Activated CD4-positive, alpha-beta T cell treated with anti-CD3 and anti-CD28 coated beads for 48 hours (primary cell): ENCODE data around the gene CREBL2.
"Not testable (repeated sequence)": the region's sequence is repeated elsewhere in the genome, so short reads cannot be mapped to it uniquely, and the experiment has no call there.

ENCODE experiments used
- DNase-seq: peaks from one replicate; pipeline ENCODE4 v3.0.0-alpha.2; 2020

The CREBL2 gene

GRCh38 chr12:12599750-12600643 is 11.7 kb upstream of the CREBL2 start:
- no peak for DNase-seq

- DNase-seq, result no peak
Observed at GRCh38 chr12:12600659-12601058, 11.0 kb upstream of the CREBL2 start.

GRCh38 chr12:12604740-12605139 is 6.9 kb upstream of the CREBL2 start:
- no peak for DNase-seq

GRCh38 chr12:12606781-12607589 is 4.7 kb upstream of the CREBL2 start:
- DNase-seq, result no peak

GRCh38 chr12:12608557-12608957 is 3.1 kb upstream of the CREBL2 start:
- peak; percentile 21 for DNase-seq

GRCh38 chr12:12609692-12610091 is 2.0 kb upstream of the CREBL2 start:
- no peak for DNase-seq

- DNase-seq, result no peak
Observed at GRCh38 chr12:12610711-12611110, 965 bp upstream of the CREBL2 start.

GRCh38 chr12:12612358-12612757 is 682 bp downstream of the CREBL2 start:
- DNase-seq, result no peak

- DNase-seq, result no peak
Observed at GRCh38 chr12:12613344-12613743, 1.7 kb downstream of the CREBL2 start.

- no peak for DNase-seq
Observed at GRCh38 chr12:12614342-12614741, 2.7 kb downstream of the CREBL2 start.

- DNase-seq, result no peak
Observed at GRCh38 chr12:12616512-12617310, 5.0 kb downstream of the CREBL2 start.

GRCh38 chr12:12618064-12618463 is 6.4 kb downstream of the CREBL2 start:
- not testable (repeated sequence) for DNase-seq

- no peak for DNase-seq
Observed at GRCh38 chr12:12620730-12621315, 9.1 kb downstream of the CREBL2 start.

GRCh38 chr12:12622418-12622817 is 10.7 kb downstream of the CREBL2 start:
- DNase-seq, result no peak

- no peak for DNase-seq
Observed at GRCh38 chr12:12624498-12624992, 12.9 kb downstream of the CREBL2 start.

GRCh38 chr12:12626471-12626870 is 14.8 kb downstream of the CREBL2 start:
- no peak for DNase-seq

GRCh38 chr12:12627308-12627827 is 15.7 kb downstream of the CREBL2 start:
- DNase-seq, result no peak

- no peak for DNase-seq
Observed at GRCh38 chr12:12628013-12628412, 16.3 kb downstream of the CREBL2 start.

GRCh38 chr12:12630850-12631249 is 19.2 kb downstream of the CREBL2 start:
- no peak for DNase-seq

GRCh38 chr12:12635651-12636050 is 24.0 kb downstream of the CREBL2 start:
- no peak for DNase-seq

- no peak for DNase-seq
Observed at GRCh38 chr12:12636641-12637040, 25.0 kb downstream of the CREBL2 start.

GRCh38 chr12:12639995-12640394 is 28.3 kb downstream of the CREBL2 start:
- not testable (repeated sequence) for DNase-seq
